Tibial nerve (tissue), 4 donors: Measurements from ENCODE around the gene LRBA.

Source experiments
- EP300 ChIP-seq, 2 donors: sonication (generic); formaldehyde crosslinking; IDR thresholded peaks; one replicate each; pipeline ENCODE4 v1.6.1; 2017; ENCODE audit warnings: antibody characterized with exemption in 2 of 2, mild to moderate bottlenecking in 1 of 2
- POLR2A ChIP-seq, 2 donors: fragments of 450-650 bp; IDR thresholded peaks; one replicate each; pipeline ENCODE4 v1.6.1; 2017; ENCODE audit warnings: antibody characterized with exemption in 2 of 2, mild to moderate bottlenecking in 2 of 2, moderate library complexity in 2 of 2
- TF ChIP-seq, protein P1 (sequence below), 5 experiments: fragments of 200-600 bp in 3 of 5; fragments of 450-650 bp in 2 of 5; sonication (generic) in 3 of 5; IDR thresholded peaks; one replicate each; pipeline ENCODE4 v1.5.1; 2016 to 2019; ENCODE audit warnings: antibody characterized with exemption in 5 of 5, mild to moderate bottlenecking in 3 of 5, moderate library complexity in 2 of 5

DNA sequence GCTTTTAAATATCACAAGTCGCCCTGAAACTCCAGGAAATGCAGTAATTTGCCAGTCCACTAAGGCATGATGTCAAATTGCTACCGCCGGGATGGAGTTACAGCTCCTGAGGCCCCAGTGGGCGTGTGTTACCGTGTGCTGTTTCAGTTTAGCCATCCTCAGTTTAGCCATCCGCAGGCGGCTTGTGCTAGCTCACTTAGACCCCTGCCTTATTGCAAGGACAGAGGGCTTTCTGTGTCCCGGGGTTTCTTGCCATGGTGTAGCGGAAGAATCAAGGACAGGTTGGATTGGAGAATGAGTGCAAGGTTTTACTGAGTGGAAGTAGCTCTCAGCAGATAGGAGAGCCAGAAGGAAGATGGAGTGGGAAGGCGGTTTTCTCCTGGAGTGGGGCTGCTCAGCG lies 33.8 kb upstream of the LRBA start:
- TF ChIP-seq, protein P1, sequence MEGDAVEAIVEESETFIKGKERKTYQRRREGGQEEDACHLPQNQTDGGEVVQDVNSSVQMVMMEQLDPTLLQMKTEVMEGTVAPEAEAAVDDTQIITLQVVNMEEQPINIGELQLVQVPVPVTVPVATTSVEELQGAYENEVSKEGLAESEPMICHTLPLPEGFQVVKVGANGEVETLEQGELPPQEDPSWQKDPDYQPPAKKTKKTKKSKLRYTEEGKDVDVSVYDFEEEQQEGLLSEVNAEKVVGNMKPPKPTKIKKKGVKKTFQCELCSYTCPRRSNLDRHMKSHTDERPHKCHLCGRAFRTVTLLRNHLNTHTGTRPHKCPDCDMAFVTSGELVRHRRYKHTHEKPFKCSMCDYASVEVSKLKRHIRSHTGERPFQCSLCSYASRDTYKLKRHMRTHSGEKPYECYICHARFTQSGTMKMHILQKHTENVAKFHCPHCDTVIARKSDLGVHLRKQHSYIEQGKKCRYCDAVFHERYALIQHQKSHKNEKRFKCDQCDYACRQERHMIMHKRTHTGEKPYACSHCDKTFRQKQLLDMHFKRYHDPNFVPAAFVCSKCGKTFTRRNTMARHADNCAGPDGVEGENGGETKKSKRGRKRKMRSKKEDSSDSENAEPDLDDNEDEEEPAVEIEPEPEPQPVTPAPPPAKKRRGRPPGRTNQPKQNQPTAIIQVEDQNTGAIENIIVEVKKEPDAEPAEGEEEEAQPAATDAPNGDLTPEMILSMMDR (IDR thresholded peaks at IDR 0.05): no peak
- no peak for TF ChIP-seq EP300 (IDR thresholded peaks at IDR 0.05)
- no peak for TF ChIP-seq POLR2A (IDR thresholded peaks at IDR 0.05)
